HepG2 (cell line): Measurements from ENCODE around the gene ADCY7.

Source experiments
- CBX2 ChIP-seq, 2 experiments: fragments of 200-600 bp in 1 of 2; sonication (generic); formaldehyde crosslinking in 1 of 2; IDR thresholded peaks; 2 replicates each; pipeline versions ENCODE4 v1.7.0 to v1.8.1; 2018 to 2022; ENCODE audit warnings: low read depth in 2 of 2, low read length in 1 of 2, mild to moderate bottlenecking in 1 of 2, missing genetic modification reagents in 1 of 2
- EP300 ChIP-seq, 3 experiments: sonication (generic) in 1 of 3; formaldehyde crosslinking in 1 of 3; IDR thresholded peaks; 2 replicates each; pipeline versions ENCODE4 v1.5.1 to v1.6.1; 2011 to 2020; ENCODE audit warnings: low read depth in 2 of 3, low read length in 2 of 3, borderline replicate concordance in 1 of 3, improper control_type of control experiment in 1 of 3, mild to moderate bottlenecking in 1 of 3, missing genetic modification reagents in 1 of 3, moderate library complexity in 1 of 3
- HCFC1 ChIP-seq: fragments of 150-350 bp; IDR thresholded peaks from 2 replicates; pipeline ENCODE4 v1.6.1; 2014; ENCODE audit warnings: low read depth, low read length
- POLR2AphosphoS5 ChIP-seq: IDR thresholded peaks from 2 replicates; pipeline ENCODE4 v1.6.1; 2012; ENCODE audit warnings: low read depth, low read length
- PRPF4 ChIP-seq: fragments of 200-400 bp; formaldehyde crosslinking; IDR thresholded peaks from 2 replicates; pipeline ENCODE4 v1.6.1; 2016; ENCODE audit warnings: low read length, low read depth; ENCODE audit not compliant: poor library complexity, severe bottlenecking
- SSRP1 ChIP-seq: IDR thresholded peaks from 2 replicates; pipeline ENCODE4 v1.6.1; 2016; ENCODE audit warnings: control low read depth
- THYN1 ChIP-seq: sonication (generic); formaldehyde crosslinking; IDR thresholded peaks from 2 replicates; pipeline ENCODE4 v1.8.1; 2023; ENCODE audit warnings: low read depth, mild to moderate bottlenecking, moderate library complexity, missing genetic modification reagents, borderline replicate concordance
- ZNF24 ChIP-seq: fragments of 450-650 bp; IDR thresholded peaks from 2 replicates; pipeline ENCODE4 v1.6.1; 2017; ENCODE audit warnings: antibody characterized with exemption, mild to moderate bottlenecking
- ZSCAN12 ChIP-seq: sonication (generic); formaldehyde crosslinking; IDR thresholded peaks from 2 replicates; pipeline ENCODE4 v1.9.0; 2021; ENCODE audit warnings: mild to moderate bottlenecking, missing genetic modification reagents
- TF ChIP-seq, protein P1 (sequence below): sonication (generic); formaldehyde crosslinking; IDR thresholded peaks from 2 replicates; pipeline ENCODE4 v1.8.1; 2023; ENCODE audit warnings: missing genetic modification reagents, inconsistent platforms, borderline replicate concordance
- TF ChIP-seq, protein P2 (sequence below): sonication (generic); formaldehyde crosslinking; IDR thresholded peaks from 2 replicates; pipeline ENCODE4 v1.5.0; 2020; ENCODE audit warnings: mild to moderate bottlenecking, missing genetic modification reagents, moderate library complexity
- TF ChIP-seq, protein P3 (sequence below): sonication (generic); formaldehyde crosslinking; IDR thresholded peaks from 2 replicates; pipeline ENCODE4 v1.4.0; 2020; ENCODE audit warnings: missing genetic modification reagents

DNA sequence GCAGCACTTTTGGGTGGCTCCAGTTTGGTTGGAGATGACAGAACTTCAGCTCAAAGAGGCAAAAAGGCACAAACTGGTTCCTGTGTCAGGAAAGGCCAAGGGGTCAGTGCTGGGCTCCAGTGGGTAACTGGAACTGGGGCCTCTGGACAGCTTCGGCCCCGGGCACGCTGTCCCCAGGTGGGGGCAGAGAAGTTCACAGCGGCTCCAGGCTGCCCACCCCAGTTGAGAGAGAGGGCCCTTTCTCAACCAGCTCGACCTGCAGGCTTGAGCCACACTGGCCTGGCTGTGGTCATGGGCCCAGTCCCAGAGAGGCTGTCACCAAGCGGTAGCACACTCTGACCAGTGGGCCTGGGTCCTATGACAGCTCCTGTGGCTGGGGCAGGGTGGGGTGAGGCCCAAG is 24.5 kb downstream of the ADCY7 start:
- TF ChIP-seq, protein P1, sequence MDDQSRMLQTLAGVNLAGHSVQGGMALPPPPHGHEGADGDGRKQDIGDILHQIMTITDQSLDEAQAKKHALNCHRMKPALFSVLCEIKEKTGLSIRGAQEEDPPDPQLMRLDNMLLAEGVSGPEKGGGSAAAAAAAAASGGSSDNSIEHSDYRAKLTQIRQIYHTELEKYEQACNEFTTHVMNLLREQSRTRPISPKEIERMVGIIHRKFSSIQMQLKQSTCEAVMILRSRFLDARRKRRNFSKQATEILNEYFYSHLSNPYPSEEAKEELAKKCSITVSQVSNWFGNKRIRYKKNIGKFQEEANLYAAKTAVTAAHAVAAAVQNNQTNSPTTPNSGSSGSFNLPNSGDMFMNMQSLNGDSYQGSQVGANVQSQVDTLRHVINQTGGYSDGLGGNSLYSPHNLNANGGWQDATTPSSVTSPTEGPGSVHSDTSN (CRISPR knock-in tag): no peak
- TF ChIP-seq, protein P2, sequence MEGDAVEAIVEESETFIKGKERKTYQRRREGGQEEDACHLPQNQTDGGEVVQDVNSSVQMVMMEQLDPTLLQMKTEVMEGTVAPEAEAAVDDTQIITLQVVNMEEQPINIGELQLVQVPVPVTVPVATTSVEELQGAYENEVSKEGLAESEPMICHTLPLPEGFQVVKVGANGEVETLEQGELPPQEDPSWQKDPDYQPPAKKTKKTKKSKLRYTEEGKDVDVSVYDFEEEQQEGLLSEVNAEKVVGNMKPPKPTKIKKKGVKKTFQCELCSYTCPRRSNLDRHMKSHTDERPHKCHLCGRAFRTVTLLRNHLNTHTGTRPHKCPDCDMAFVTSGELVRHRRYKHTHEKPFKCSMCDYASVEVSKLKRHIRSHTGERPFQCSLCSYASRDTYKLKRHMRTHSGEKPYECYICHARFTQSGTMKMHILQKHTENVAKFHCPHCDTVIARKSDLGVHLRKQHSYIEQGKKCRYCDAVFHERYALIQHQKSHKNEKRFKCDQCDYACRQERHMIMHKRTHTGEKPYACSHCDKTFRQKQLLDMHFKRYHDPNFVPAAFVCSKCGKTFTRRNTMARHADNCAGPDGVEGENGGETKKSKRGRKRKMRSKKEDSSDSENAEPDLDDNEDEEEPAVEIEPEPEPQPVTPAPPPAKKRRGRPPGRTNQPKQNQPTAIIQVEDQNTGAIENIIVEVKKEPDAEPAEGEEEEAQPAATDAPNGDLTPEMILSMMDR: no peak
- TF ChIP-seq POLR2AphosphoS5 (no peak), CBX2 (IDR thresholded peaks at IDR 0.05; ENCODE audit: low read depth, low read length) (no peak), CBX2 (CRISPR knock-in tag; IDR thresholded peaks at IDR 0.05; ENCODE audit: low read depth) (no peak), HCFC1 (no peak), PRPF4 (no peak), ZSCAN12 (CRISPR knock-in tag) (no peak), SSRP1 (CRISPR knock-in tag) (no peak), EP300 (IDR thresholded peaks at IDR 0.05; ENCODE audit: low read depth in 2 of 2, low read length in 2 of 2) (no peak), EP300 (CRISPR knock-in tag; IDR thresholded peaks at IDR 0.05; ENCODE audit: borderline replicate concordance) (no peak), ZNF24 (no peak), THYN1 (CRISPR knock-in tag) (no peak)
- TF ChIP-seq, protein P3, sequence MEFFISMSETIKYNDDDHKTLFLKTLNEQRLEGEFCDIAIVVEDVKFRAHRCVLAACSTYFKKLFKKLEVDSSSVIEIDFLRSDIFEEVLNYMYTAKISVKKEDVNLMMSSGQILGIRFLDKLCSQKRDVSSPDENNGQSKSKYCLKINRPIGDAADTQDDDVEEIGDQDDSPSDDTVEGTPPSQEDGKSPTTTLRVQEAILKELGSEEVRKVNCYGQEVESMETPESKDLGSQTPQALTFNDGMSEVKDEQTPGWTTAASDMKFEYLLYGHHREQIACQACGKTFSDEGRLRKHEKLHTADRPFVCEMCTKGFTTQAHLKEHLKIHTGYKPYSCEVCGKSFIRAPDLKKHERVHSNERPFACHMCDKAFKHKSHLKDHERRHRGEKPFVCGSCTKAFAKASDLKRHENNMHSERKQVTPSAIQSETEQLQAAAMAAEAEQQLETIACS (CRISPR knock-in tag): no peak
